ENCODE measurements around the gene ANKRD24. TPM values are rescaled to one million over a fixed set of nuclear protein-coding genes. Genes with fewer than 3 reads are reported as not detected.
"Not testable (repeated sequence)": the region's sequence is repeated elsewhere in the genome, so short reads cannot be mapped to it uniquely, and the experiment has no call there.

ANKRD24 gene
- total RNA-seq, 1 donor from 2014 or later, result 0.15 TPM

DNA sequence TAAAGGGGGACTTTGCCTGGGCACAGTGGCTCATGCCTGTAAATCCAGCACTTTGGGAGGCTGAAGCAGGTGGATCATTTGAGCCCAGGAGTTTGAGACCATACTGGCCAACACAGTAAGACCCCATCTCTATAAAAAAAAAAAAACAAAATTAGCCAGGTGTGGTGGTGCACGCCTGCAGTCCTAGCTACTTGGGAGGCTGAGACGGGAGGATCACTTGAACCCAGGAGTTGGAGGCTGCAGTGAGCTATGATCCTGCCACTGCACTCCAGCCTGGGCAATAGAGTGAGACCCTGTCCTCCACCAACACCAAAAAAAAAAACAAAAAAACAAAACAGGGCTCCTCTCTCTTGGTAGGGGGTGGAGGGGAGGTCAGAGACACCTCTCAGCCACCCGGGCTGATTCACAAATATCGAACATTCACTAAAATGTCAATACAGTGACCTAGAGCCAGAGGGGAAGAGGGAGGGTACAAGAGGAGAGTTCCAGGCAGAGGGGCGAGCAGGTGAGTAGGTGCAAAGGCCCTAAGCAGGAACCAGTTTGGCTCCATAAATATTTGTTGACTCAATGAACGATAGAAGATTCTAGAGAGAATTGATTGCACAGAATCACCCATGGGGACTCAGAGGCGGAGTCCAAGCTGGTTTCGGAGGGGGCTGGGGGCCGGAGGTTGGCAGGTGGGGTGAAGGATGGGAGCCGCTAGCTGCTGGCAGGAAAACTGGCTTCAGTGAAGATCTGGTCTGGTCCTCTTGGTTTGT lies 30.1 kb upstream of the ANKRD24 start:
- Histone ChIP-seq H3K27ac (no peak overlapping the region), H3K4me2 (no peak overlapping the region), H3K4me1 (no peaks in the 10 kb centered on the region), H3K27me3 (no peaks in the 10 kb centered on the region), H4K20me1 (ENCODE audit: low read depth) (no peaks in the 10 kb centered on the region), H3K9me3 (ENCODE audit: low read depth) (no peaks in the 10 kb centered on the region), H3K79me2 (ENCODE audit: low read depth) (no peaks in the 10 kb centered on the region), H3K9ac (no peak overlapping the region), H2AFZ (replicated peaks) (no peak overlapping the region), H3K36me3 (no peaks in the 10 kb centered on the region), H3K4me3 (no peak overlapping the region), H3F3A (ENCODE audit: low read depth) (no peaks in the 10 kb centered on the region)
- Mint-ChIP-seq H3K4me1 (no peaks in the 10 kb centered on the region), H3K9me3 (no peaks in the 10 kb centered on the region), H3K4me3 (no peak overlapping the region), H3K27me3 (ENCODE audit: insufficient read depth, low read depth) (peaks cover 22% of the 10 kb centered on the region), H3K27ac (no peak overlapping the region), H3K36me3 (no peaks in the 10 kb centered on the region)
- TF ChIP-seq EZH2phosphoT487 (IDR thresholded peaks at IDR 0.05) (no peak), CTCF (IDR thresholded peaks at IDR 0.05) (no peak)
- DNase-seq (ENCODE audit: low spot score), result no peak

DNA sequence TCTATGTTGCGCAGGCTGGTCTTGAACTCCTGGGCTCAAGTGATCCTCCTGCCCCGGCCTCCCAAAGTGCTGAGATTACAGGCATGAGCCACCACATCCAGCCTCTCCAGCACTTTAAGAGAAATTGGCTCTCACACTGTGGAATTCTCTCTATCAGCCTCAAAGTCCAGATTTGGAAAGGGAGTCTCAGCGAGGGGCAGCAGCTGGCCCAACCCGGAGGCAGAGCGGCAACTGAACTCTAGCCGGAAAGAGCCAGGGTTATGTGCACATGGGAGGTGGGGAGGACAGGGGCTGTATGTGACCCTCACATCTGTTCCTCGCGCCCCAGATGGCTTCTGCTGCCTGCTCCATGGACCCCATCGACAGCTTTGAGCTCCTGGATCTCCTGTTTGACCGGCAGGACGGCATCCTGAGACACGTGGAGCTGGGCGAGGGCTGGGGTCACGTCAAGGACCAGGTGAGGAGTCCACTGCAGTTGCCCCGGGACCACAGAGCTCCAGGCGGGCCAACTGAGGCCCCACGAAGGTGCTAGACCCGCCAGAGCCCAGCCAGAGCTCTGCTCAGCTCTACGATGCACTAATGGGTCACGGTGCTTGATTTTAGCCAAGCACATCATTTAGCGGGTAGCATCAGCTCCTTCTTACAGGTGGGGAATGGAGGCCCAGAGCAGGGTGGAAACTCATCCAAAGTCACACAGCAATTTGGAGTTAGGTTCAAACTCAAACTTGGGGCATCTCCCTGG lies 27.7 kb upstream of the ANKRD24 start:
- no peaks in the 10 kb centered on the region for H4K20me1 ChIP-seq (ENCODE audit: low read depth)
- H3K4me2 ChIP-seq, result no peak overlapping the region
- DNase-seq (ENCODE audit: low spot score), result no peak

DNA sequence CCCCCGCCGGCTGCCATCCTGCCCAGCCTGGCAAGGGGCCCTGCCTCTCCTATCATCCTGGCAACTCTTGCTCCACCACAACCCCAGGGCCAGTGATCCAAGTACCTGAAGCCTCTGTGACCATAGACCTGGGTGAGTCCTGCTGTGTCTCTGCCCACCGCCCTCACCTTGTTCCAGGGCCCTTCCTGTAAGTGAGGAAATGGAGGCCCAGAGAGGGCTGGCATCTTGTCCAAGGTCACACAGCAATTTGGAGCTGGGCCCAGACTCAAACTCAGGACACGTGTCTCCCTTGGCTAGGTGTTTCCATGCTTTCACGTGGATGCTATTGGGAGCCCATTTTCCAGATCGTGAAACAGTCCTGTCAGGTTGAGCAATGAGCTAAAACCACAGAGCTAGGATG lies 25.3 kb upstream of the ANKRD24 start:
- Mint-ChIP-seq H3K9me3 (no peaks in the 10 kb centered on the region), H3K27me3 (ENCODE audit: insufficient read depth, low read depth) (peaks cover 15% of the 10 kb centered on the region), H3K36me3 (no peaks in the 10 kb centered on the region), H3K4me3 (no peak overlapping the region), H3K4me1 (no peaks in the 10 kb centered on the region), H3K27ac (no peak overlapping the region)
- no peak overlapping the region for H2AFZ ChIP-seq (replicated peaks)
- H3K79me2 ChIP-seq (ENCODE audit: low read depth), result no peaks in the 10 kb centered on the region
- no peaks in the 10 kb centered on the region for H4K20me1 ChIP-seq (ENCODE audit: low read depth)
- no peak overlapping the region for H3K4me3 ChIP-seq
- DNase-seq (ENCODE audit: low spot score), result no peak
- H3K27me3 ChIP-seq, result no peaks in the 10 kb centered on the region
- TF ChIP-seq EZH2phosphoT487 (IDR thresholded peaks at IDR 0.05) (no peak), EZH2 (IDR thresholded peaks at IDR 0.05) (no peak), CTCF (IDR thresholded peaks at IDR 0.05) (no peak)
- H3K36me3 ChIP-seq, result no peaks in the 10 kb centered on the region
- H3K9me3 ChIP-seq (ENCODE audit: low read depth), result no peaks in the 10 kb centered on the region
- no peaks in the 10 kb centered on the region for H3K4me1 ChIP-seq
- H3K27ac ChIP-seq, result no peak overlapping the region
- no peak overlapping the region for H3K9ac ChIP-seq
- H3F3A ChIP-seq (ENCODE audit: low read depth), result no peaks in the 10 kb centered on the region
- H3K4me2 ChIP-seq, result no peak overlapping the region

More for the DNA sequence above, 27.7 kb upstream of the ANKRD24 start:
- Mint-ChIP-seq H3K27ac (no peak overlapping the region), H3K9me3 (no peaks in the 10 kb centered on the region), H3K27me3 (ENCODE audit: insufficient read depth, low read depth) (peaks cover 22% of the 10 kb centered on the region), H3K4me3 (no peak overlapping the region), H3K36me3 (no peaks in the 10 kb centered on the region), H3K4me1 (no peaks in the 10 kb centered on the region)
- Histone ChIP-seq H3F3A (ENCODE audit: low read depth) (no peaks in the 10 kb centered on the region), H3K9me3 (ENCODE audit: low read depth) (no peaks in the 10 kb centered on the region), H3K36me3 (no peaks in the 10 kb centered on the region), H3K27ac (no peak overlapping the region), H3K9ac (no peak overlapping the region), H3K79me2 (ENCODE audit: low read depth) (no peaks in the 10 kb centered on the region), H3K4me3 (no peak overlapping the region), H3K4me1 (no peaks in the 10 kb centered on the region), H2AFZ (replicated peaks) (no peak overlapping the region), H3K27me3 (no peaks in the 10 kb centered on the region)
- no peak for TF ChIP-seq CTCF (IDR thresholded peaks at IDR 0.05)
- no peak for TF ChIP-seq EZH2 (IDR thresholded peaks at IDR 0.05)
- TF ChIP-seq EZH2phosphoT487 (IDR thresholded peaks at IDR 0.05), result no peak

DNA sequence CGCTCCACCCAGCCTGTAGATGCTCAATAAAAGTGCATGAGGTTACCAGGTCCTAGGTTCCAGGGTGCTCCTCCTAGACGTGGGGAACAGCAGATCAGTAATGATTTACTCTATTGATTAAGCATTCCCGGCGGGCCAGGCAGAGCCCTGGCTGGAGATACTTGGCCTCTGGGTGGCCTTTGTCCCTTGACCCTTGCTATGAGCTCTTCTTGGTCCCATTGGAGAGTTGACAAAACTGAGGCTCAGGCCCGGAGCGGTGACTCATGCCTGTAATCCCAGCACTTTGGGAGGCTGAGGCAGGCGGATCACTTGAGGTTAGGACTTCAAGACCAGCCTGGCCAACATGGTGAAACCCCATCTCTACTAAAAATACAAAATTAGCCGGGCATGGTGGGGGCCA lies 24.5 kb upstream of the ANKRD24 start:
- H3K36me3 ChIP-seq; H3K27ac Mint-ChIP-seq; H3K27ac ChIP-seq; H3K9me3 ChIP-seq (ENCODE audit: low read depth); H3K9me3 Mint-ChIP-seq; H3K4me3 Mint-ChIP-seq; H2AFZ ChIP-seq (replicated peaks); H3K4me1 ChIP-seq; H3K27me3 ChIP-seq; H3F3A ChIP-seq (ENCODE audit: low read depth); H3K4me1 Mint-ChIP-seq; H3K4me3 ChIP-seq; DNase-seq (ENCODE audit: low spot score); H3K9ac ChIP-seq; H3K36me3 Mint-ChIP-seq; H3K79me2 ChIP-seq (ENCODE audit: low read depth); H4K20me1 ChIP-seq (ENCODE audit: low read depth); H3K4me2 ChIP-seq: not testable (repeated sequence)
- peaks cover 13% of the 10 kb centered on the region for H3K27me3 Mint-ChIP-seq (ENCODE audit: insufficient read depth, low read depth)

All from neural progenitor cell (in vitro differentiated cells).